Measurements from ENCODE around the gene EMILIN2. TPM values are rescaled to one million over a fixed set of nuclear protein-coding genes. Genes with fewer than 3 reads are reported as not detected.
A peak's percentile ranks its signal among the peaks of the same experiment; 100 is the strongest.

EMILIN2 gene
- total and polyA plus RNA-seq, 4 donors: 13.5 to 63.2 (median 36.0) TPM

- H3K9me3 ChIP-seq (ENCODE audit: control insufficient read depth in 4 of 4, insufficient read depth in 3 of 4, low read length in 3 of 4): peaks cover 0 to 6% (median 0%) of the 10 kb centered on the region in 4 donors
- peaks cover 0 to 5% (median 0%) of the 10 kb centered on the region in 5 donors for H3K4me1 ChIP-seq (ENCODE audit: control insufficient read depth in 5 of 5, insufficient read depth in 5 of 5, low read length in 5 of 5)
- DNase-seq: no peak
- peak overlapping the region in 1 of 2 donors; percentile 74 for H3K27ac ChIP-seq (ENCODE audit: low read depth in 1 of 2, low read length in 1 of 2)
- H3K36me3 ChIP-seq (ENCODE audit: control insufficient read depth in 4 of 4, insufficient read depth in 4 of 4, low read length in 4 of 4): peaks cover 0 to 2% (median 0%) of the 10 kb centered on the region in 4 donors
- no peaks in the 10 kb centered on the region for H3K27me3 ChIP-seq (ENCODE audit: control insufficient read depth in 3 of 3, insufficient read depth in 3 of 3, low read length in 2 of 3)
- no peak overlapping the region for H3K9ac ChIP-seq (ENCODE audit: insufficient read depth in 1 of 2, low read length in 2 of 2)
- WGBS, 2 donors: 79 to 85% methylated on average over 4 of the region's 4 CpGs
- no peak for TF ChIP-seq CTCF (IDR thresholded peaks at IDR 0.05; ENCODE audit: control extremely low read depth, extremely low read depth)
- ATAC-seq (ENCODE audit: insufficient read depth, low FRiP score): no peak
- H3K4me3 ChIP-seq: no peak overlapping the region
Observed at GRCh38 chr18:2893056-2893455, 46.2 kb downstream of the EMILIN2 start.

- no peak overlapping the region for H3K9ac ChIP-seq (ENCODE audit: insufficient read depth in 1 of 2, low read length in 2 of 2)
- DNase-seq: no peak
- TF ChIP-seq CTCF (IDR thresholded peaks at IDR 0.05; ENCODE audit: control extremely low read depth, extremely low read depth): no peak
- WGBS, 2 donors: 89 to 91% methylated on average over 5 of the region's 5 CpGs
- H3K36me3 ChIP-seq (ENCODE audit: control insufficient read depth in 4 of 4, insufficient read depth in 4 of 4, low read length in 4 of 4): peaks cover 0 to 2% (median 0%) of the 10 kb centered on the region in 4 donors
- no peaks in the 10 kb centered on the region for H3K27me3 ChIP-seq (ENCODE audit: control insufficient read depth in 3 of 3, insufficient read depth in 3 of 3, low read length in 2 of 3)
- H3K4me1 ChIP-seq (ENCODE audit: control insufficient read depth in 5 of 5, insufficient read depth in 5 of 5, low read length in 5 of 5): peaks cover 0 to 5% (median 4%) of the 10 kb centered on the region in 5 donors
- ATAC-seq (ENCODE audit: insufficient read depth, low FRiP score): no peak
- peaks cover 0 to 6% (median 0%) of the 10 kb centered on the region in 4 donors for H3K9me3 ChIP-seq (ENCODE audit: control insufficient read depth in 4 of 4, insufficient read depth in 3 of 4, low read length in 3 of 4)
- H3K27ac ChIP-seq (ENCODE audit: low read depth in 1 of 2, low read length in 1 of 2): peak overlapping the region in 1 of 2 donors; percentile 74
- H3K4me3 ChIP-seq: no peak overlapping the region
Observed at GRCh38 chr18:2893676-2894075, 46.9 kb downstream of the EMILIN2 start.

- WGBS, 2 donors: 81 to 95% methylated on average over 11 of the region's 11 CpGs
- ATAC-seq (ENCODE audit: insufficient read depth, low FRiP score) (no peak), DNase-seq (no peak)
- no peak overlapping the region for H3K9ac ChIP-seq (ENCODE audit: insufficient read depth in 1 of 2, low read length in 2 of 2)
- TF ChIP-seq CTCF (IDR thresholded peaks at IDR 0.05; ENCODE audit: control extremely low read depth, extremely low read depth): no peak
- no peak overlapping the region for H3K4me3 ChIP-seq
- H3K4me1 ChIP-seq (ENCODE audit: control insufficient read depth in 5 of 5, insufficient read depth in 5 of 5, low read length in 5 of 5): peaks cover 0 to 7% (median 5%) of the 10 kb centered on the region in 5 donors
- H3K27me3 ChIP-seq (ENCODE audit: control insufficient read depth in 3 of 3, insufficient read depth in 3 of 3, low read length in 2 of 3): no peaks in the 10 kb centered on the region
- peaks cover 0 to 6% (median 0%) of the 10 kb centered on the region in 4 donors for H3K9me3 ChIP-seq (ENCODE audit: control insufficient read depth in 4 of 4, insufficient read depth in 3 of 4, low read length in 3 of 4)
- H3K36me3 ChIP-seq (ENCODE audit: control insufficient read depth in 4 of 4, insufficient read depth in 4 of 4, low read length in 4 of 4): peaks cover 0 to 2% (median 0%) of the 10 kb centered on the region in 4 donors
- peak overlapping the region in 1 of 2 donors; percentile 75 for H3K27ac ChIP-seq (ENCODE audit: low read depth in 1 of 2, low read length in 1 of 2)
Observed at GRCh38 chr18:2894131-2894840, 47.5 kb downstream of the EMILIN2 start.

Measured in lung (tissue), 12 donors.